ENCODE data around the gene LYZL2. TPM values are rescaled to one million over a fixed set of nuclear protein-coding genes. Genes with fewer than 3 reads are reported as not detected.

The LYZL2 gene
- total and polyA plus RNA-seq, 2 donors (not counting 3 experiments of a cell fraction or from before 2014, with no cell fraction given) = not detected

DNA sequence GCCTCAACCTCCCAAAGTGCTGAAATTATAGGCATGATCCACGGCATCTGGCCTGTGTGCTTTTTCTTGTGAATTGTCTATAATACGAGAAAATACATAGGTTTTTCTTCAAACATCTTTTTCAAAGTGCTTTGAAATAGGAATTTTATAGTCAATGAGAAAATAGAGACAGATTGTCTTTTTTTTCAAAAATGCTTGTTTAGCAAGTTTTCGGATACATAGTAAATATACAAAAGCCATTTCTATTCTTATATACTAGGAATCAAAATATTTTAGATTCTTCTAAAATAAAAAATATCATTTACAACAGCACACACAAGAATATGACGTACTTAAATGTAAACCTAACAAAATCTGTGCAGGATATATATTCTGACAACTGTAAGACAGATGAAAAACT lies 1.6 kb upstream of the LYZL2 start:
- Histone ChIP-seq H4K20me1 (replicated peaks; ENCODE audit: control insufficient read depth, extremely low read depth, insufficient read depth, low read length) (no peaks in the 10 kb centered on the region), H2AFZ (ENCODE audit: low read depth, low read length) (no peak overlapping the region), H3K9me1 (replicated peaks; ENCODE audit: control insufficient read depth, extremely low read depth, insufficient read depth, low read length) (no peaks in the 10 kb centered on the region), H3K36me3 (ENCODE audit: control insufficient read depth in 2 of 2, extremely low read depth in 1 of 2, insufficient read depth in 2 of 2, low read length in 2 of 2) (no peaks in the 10 kb centered on the region), H3K4me1 (ENCODE audit: control insufficient read depth, extremely low read depth, insufficient read depth, low read length) (no peaks in the 10 kb centered on the region), H3K9ac (replicated peaks; ENCODE audit: extremely low read depth, insufficient read depth, low read length) (no peak overlapping the region), H3K9me3 (replicated peaks; ENCODE audit: control insufficient read depth, insufficient read depth, low read length) (no peaks in the 10 kb centered on the region), H3K4me2 (ENCODE audit: insufficient read depth, low read length) (no peak overlapping the region), H3K4me3 (replicated peaks in 1 of 3; ENCODE audit: insufficient read depth in 1 of 3, low read depth in 1 of 3, low read length in 3 of 3) (no peak overlapping the region), H3K79me2 (ENCODE audit: control insufficient read depth, insufficient read depth, low read length) (no peaks in the 10 kb centered on the region), H3K27ac (ENCODE audit: insufficient read depth, low read depth, low read length) (no peak overlapping the region), H3K27me3 (ENCODE audit: control insufficient read depth in 2 of 2, insufficient read depth in 2 of 2, low read length in 2 of 2) (peaks cover 0 to 6% of the 10 kb centered on the region in 2 experiments)
- FAIRE-seq (no peak), DNase-seq (ENCODE audit: low read depth, low spot score) (no peak)
- no TSS peak for BruUV-seq (replicated peaks)
- TF ChIP-seq MYC (IDR thresholded peaks at IDR 0.05; ENCODE audit: low read depth, low read length) = no peak
- TF ChIP-seq, protein P1, sequence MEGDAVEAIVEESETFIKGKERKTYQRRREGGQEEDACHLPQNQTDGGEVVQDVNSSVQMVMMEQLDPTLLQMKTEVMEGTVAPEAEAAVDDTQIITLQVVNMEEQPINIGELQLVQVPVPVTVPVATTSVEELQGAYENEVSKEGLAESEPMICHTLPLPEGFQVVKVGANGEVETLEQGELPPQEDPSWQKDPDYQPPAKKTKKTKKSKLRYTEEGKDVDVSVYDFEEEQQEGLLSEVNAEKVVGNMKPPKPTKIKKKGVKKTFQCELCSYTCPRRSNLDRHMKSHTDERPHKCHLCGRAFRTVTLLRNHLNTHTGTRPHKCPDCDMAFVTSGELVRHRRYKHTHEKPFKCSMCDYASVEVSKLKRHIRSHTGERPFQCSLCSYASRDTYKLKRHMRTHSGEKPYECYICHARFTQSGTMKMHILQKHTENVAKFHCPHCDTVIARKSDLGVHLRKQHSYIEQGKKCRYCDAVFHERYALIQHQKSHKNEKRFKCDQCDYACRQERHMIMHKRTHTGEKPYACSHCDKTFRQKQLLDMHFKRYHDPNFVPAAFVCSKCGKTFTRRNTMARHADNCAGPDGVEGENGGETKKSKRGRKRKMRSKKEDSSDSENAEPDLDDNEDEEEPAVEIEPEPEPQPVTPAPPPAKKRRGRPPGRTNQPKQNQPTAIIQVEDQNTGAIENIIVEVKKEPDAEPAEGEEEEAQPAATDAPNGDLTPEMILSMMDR (IDR thresholded peaks at IDR 0.05; ENCODE audit: extremely low read depth in 1 of 2, insufficient read depth in 1 of 2, low read depth in 1 of 2, low read length in 2 of 2) = no peak
- no peak for TF ChIP-seq FOS (IDR thresholded peaks at IDR 0.05; ENCODE audit: borderline replicate concordance, insufficient read depth, low read length)
- TF ChIP-seq, protein P2, sequence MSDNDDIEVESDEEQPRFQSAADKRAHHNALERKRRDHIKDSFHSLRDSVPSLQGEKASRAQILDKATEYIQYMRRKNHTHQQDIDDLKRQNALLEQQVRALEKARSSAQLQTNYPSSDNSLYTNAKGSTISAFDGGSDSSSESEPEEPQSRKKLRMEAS (IDR thresholded peaks at IDR 0.05; ENCODE audit: insufficient read depth, insufficient read length) = no peak
- no peak for TF ChIP-seq POLR2AphosphoS5 (IDR thresholded peaks at IDR 0.05; ENCODE audit: insufficient read depth, low read depth, low read length)
- no peak for TF ChIP-seq EZH2 (IDR thresholded peaks at IDR 0.05; ENCODE audit: borderline replicate concordance, low read depth, low read length, severe bottlenecking)
- TF ChIP-seq GATA2 (IDR thresholded peaks at IDR 0.05; ENCODE audit: insufficient read depth, insufficient read length, low read depth, low read length) = no peak
- TF ChIP-seq POLR2A (IDR thresholded peaks at IDR 0.05; ENCODE audit: low read depth, low read length) = no peak
- TF ChIP-seq JUN (IDR thresholded peaks at IDR 0.05; ENCODE audit: borderline replicate concordance, insufficient read depth, insufficient read length, low read depth) = no peak
- CTCF ChIA-PET = interaction anchor here (1.8 kb wide), 1 partner anchor 9 kb away, joined by 11 read pairs; no protein-coding TSS in a partner anchor
- POLR2A ChIA-PET = no interaction called here
- dilution Hi-C loops (cut with MboI; ENCODE audit: extremely low pct_ligation_motif_present, low sequenced_read_pairs) (no loop called here), intact Hi-C loops (cut with micrococcal nuclease) (no loop called here)
